HAP-1 (cell line): ENCODE measurements around the gene MMP28.

Experiments used
- DNase-seq, 2 experiments: peaks; one replicate each; pipeline ENCODE4 v3.0.0-alpha.2; 2016 to 2020; ENCODE audit warnings: low spot score in 2 of 2
- H3K27me3 ChIP-seq: fragments of 250-450 bp; sonication (Bioruptor Pico); 2 replicates; pipeline ENCODE4 v1.5.1; 2020; ENCODE audit warnings: low read depth, mild to moderate bottlenecking, moderate library complexity
- H3K36me3 ChIP-seq: fragments of 250-450 bp; sonication (Bioruptor Pico); replicated peaks from 2 replicates; pipeline ENCODE4 v1.5.1; 2020; ENCODE audit warnings: mild to moderate bottlenecking
- H3K4me1 ChIP-seq: fragments of 250-450 bp; sonication (Bioruptor Pico); 2 replicates; pipeline ENCODE4 v1.5.1; 2020; ENCODE audit warnings: mild to moderate bottlenecking
- H3K4me3 ChIP-seq: fragments of 250-450 bp; sonication (Bioruptor Pico); 2 replicates; pipeline ENCODE4 v1.5.1; 2020; ENCODE audit warnings: mild to moderate bottlenecking, moderate library complexity
- H3K9me3 ChIP-seq: fragments of 250-450 bp; sonication (Bioruptor Pico); 2 replicates; pipeline ENCODE4 v1.5.1; 2020; ENCODE audit warnings: mild to moderate bottlenecking, moderate library complexity
- in situ Hi-C: fragments of 300-500 bp; cut with MboI; formaldehyde crosslinking; loops from 3 replicates; pipeline ENCODE4 v1.14.3; 2020; ENCODE audit warnings: low sequenced_read_pairs, inconsistent platforms, mixed read lengths

The MMP28 gene

GRCh38 chr17:35750526-35751395, 44.7 kb downstream of the MMP28 start:
- Histone ChIP-seq H3K9me3 (no peaks in the 10 kb centered on the region), H3K27me3 (no peaks in the 10 kb centered on the region), H3K4me1 (no peaks in the 10 kb centered on the region), H3K36me3 (no peaks in the 10 kb centered on the region), H3K4me3 (no peak overlapping the region)
- in situ Hi-C loops, result no loop called here
- no peak for DNase-seq

- Histone ChIP-seq H3K27me3 (no peaks in the 10 kb centered on the region), H3K4me3 (no peak overlapping the region), H3K4me1 (no peaks in the 10 kb centered on the region), H3K36me3 (no peaks in the 10 kb centered on the region), H3K9me3 (no peaks in the 10 kb centered on the region)
- in situ Hi-C loops, result loop anchor here (5.0 kb wide), 1 partner anchor 142 kb away; no protein-coding TSS in a partner anchor
- DNase-seq, result no peak
Measured at GRCh38 chr17:35749560-35750412, 45.7 kb downstream of the MMP28 start.

GRCh38 chr17:35748979-35749378, 46.5 kb downstream of the MMP28 start:
- in situ Hi-C loops, result loop anchor here (5.0 kb wide), 1 partner anchor 142 kb away; no protein-coding TSS in a partner anchor
- Histone ChIP-seq H3K4me3 (no peak overlapping the region), H3K4me1 (no peaks in the 10 kb centered on the region), H3K27me3 (no peaks in the 10 kb centered on the region), H3K9me3 (no peaks in the 10 kb centered on the region), H3K36me3 (no peaks in the 10 kb centered on the region)
- DNase-seq, result no peak

- in situ Hi-C loops, result loop anchor here (5.0 kb wide), 1 partner anchor 141 kb away; no protein-coding TSS in a partner anchor
- Histone ChIP-seq H3K36me3 (no peaks in the 10 kb centered on the region), H3K4me1 (no peaks in the 10 kb centered on the region), H3K9me3 (no peaks in the 10 kb centered on the region), H3K27me3 (no peaks in the 10 kb centered on the region), H3K4me3 (no peak overlapping the region)
- no peak for DNase-seq
Measured at GRCh38 chr17:35748341-35748841, 47.0 kb downstream of the MMP28 start.

- H3K27me3 ChIP-seq, result no peaks in the 10 kb centered on the region
- no peaks in the 10 kb centered on the region for H3K9me3 ChIP-seq
- DNase-seq, result peak; percentile 75 to 87
- H3K4me1 ChIP-seq, result no peaks in the 10 kb centered on the region
- H3K36me3 ChIP-seq, result no peaks in the 10 kb centered on the region
- H3K4me3 ChIP-seq, result no peak overlapping the region
- in situ Hi-C loops, result loop anchor here (5.0 kb wide), 1 partner anchor 140 kb away; no protein-coding TSS in a partner anchor
Measured at GRCh38 chr17:35747540-35748017, 47.9 kb downstream of the MMP28 start.

GRCh38 chr17:35745749-35746320, 49.6 kb downstream of the MMP28 start:
- in situ Hi-C loops, result loop anchor here (5.0 kb wide), 1 partner anchor 139 kb away; no protein-coding TSS in a partner anchor
- H3K4me1 ChIP-seq, result no peaks in the 10 kb centered on the region
- H3K4me3 ChIP-seq, result no peak overlapping the region
- H3K36me3 ChIP-seq, result no peaks in the 10 kb centered on the region
- DNase-seq, result no peak
- H3K9me3 ChIP-seq, result no peaks in the 10 kb centered on the region
- no peaks in the 10 kb centered on the region for H3K27me3 ChIP-seq

GRCh38 chr17:35745246-35745645, 50.2 kb downstream of the MMP28 start:
- Histone ChIP-seq H3K9me3 (no peaks in the 10 kb centered on the region), H3K36me3 (no peaks in the 10 kb centered on the region), H3K27me3 (no peaks in the 10 kb centered on the region), H3K4me1 (no peaks in the 10 kb centered on the region), H3K4me3 (no peak overlapping the region)
- in situ Hi-C loops, result loop anchor here (5.0 kb wide), 1 partner anchor 138 kb away; no protein-coding TSS in a partner anchor
- DNase-seq, result no peak

GRCh38 chr17:35744830-35745229, 50.6 kb downstream of the MMP28 start:
- Histone ChIP-seq H3K4me3 (no peak overlapping the region), H3K27me3 (no peaks in the 10 kb centered on the region), H3K36me3 (no peaks in the 10 kb centered on the region), H3K4me1 (no peaks in the 10 kb centered on the region), H3K9me3 (no peaks in the 10 kb centered on the region)
- in situ Hi-C loops, result loop anchor here (5.0 kb wide), 1 partner anchor 138 kb away; no protein-coding TSS in a partner anchor
- no peak for DNase-seq

- in situ Hi-C loops, result no loop called here
- Histone ChIP-seq H3K9me3 (no peaks in the 10 kb centered on the region), H3K27me3 (no peaks in the 10 kb centered on the region), H3K4me1 (no peaks in the 10 kb centered on the region), H3K36me3 (no peaks in the 10 kb centered on the region), H3K4me3 (no peak overlapping the region)
- DNase-seq, result peak; percentile 12 to 66
Measured at GRCh38 chr17:35743626-35744328, 51.7 kb downstream of the MMP28 start.

- no peak overlapping the region for H3K4me3 ChIP-seq
- H3K27me3 ChIP-seq, result no peaks in the 10 kb centered on the region
- no peaks in the 10 kb centered on the region for H3K36me3 ChIP-seq
- no peaks in the 10 kb centered on the region for H3K4me1 ChIP-seq
- in situ Hi-C loops, result no loop called here
- H3K9me3 ChIP-seq, result no peaks in the 10 kb centered on the region
- no peak for DNase-seq
Measured at GRCh38 chr17:35742896-35743477, 52.5 kb downstream of the MMP28 start.

GRCh38 chr17:35742496-35742895, 52.9 kb downstream of the MMP28 start:
- Histone ChIP-seq H3K4me1 (no peaks in the 10 kb centered on the region), H3K36me3 (no peaks in the 10 kb centered on the region), H3K27me3 (no peaks in the 10 kb centered on the region), H3K4me3 (no peak overlapping the region), H3K9me3 (no peaks in the 10 kb centered on the region)
- in situ Hi-C loops, result no loop called here
- DNase-seq, result no peak

GRCh38 chr17:35740997-35741931, 54.2 kb downstream of the MMP28 start:
- no peaks in the 10 kb centered on the region for H3K9me3 ChIP-seq
- H3K4me1 ChIP-seq, result no peaks in the 10 kb centered on the region
- no peaks in the 10 kb centered on the region for H3K27me3 ChIP-seq
- H3K4me3 ChIP-seq, result no peak overlapping the region
- in situ Hi-C loops, result no loop called here
- H3K36me3 ChIP-seq, result no peaks in the 10 kb centered on the region
- no peak for DNase-seq
